Testis (tissue), 3 donors: ENCODE measurements around the gene NDUFB6. TPM values are rescaled to one million over a fixed set of nuclear protein-coding genes. Genes with fewer than 3 reads are reported as not detected.

Experiments
- DNase-seq: peaks from one replicate; pipeline ENCODE4 v3.0.0-alpha.2; 2019
- H3K27ac ChIP-seq, 2 donors: fragments of 200-600 bp; sonication (generic); one replicate each; pipeline ENCODE4 v1.5.1; 2019
- H3K27me3 ChIP-seq: fragments of 200-600 bp; sonication (generic); one replicate; pipeline ENCODE4 v1.5.1; 2019
- H3K36me3 ChIP-seq: fragments of 200-600 bp; sonication (generic); one replicate; pipeline ENCODE4 v1.5.1; 2017; ENCODE audit warnings: low read depth; ENCODE audit errors: missing control alignments
- H3K4me1 ChIP-seq: fragments of 200-600 bp; sonication (generic); one replicate; pipeline ENCODE4 v1.5.1; 2019
- H3K4me3 ChIP-seq, 2 donors: fragments of 200-600 bp; sonication (generic); one replicate each; pipeline ENCODE4 v1.5.1; 2017 to 2019
- H3K9me3 ChIP-seq: fragments of 200-600 bp; sonication (generic); one replicate; pipeline ENCODE4 v1.5.1; 2017
- POLR2A ChIP-seq: fragments of 450-650 bp; IDR thresholded peaks from one replicate; pipeline ENCODE4 v1.6.1; 2017; ENCODE audit warnings: antibody characterized with exemption, mild to moderate bottlenecking, moderate library complexity
- WGBS, 2 donors: methylation state at CpG; one replicate each; pipeline ENCODE4 v1.1.5; 2018; 5-methylcytosine and 5-hydroxymethylcytosine counted together
- intact Hi-C: fragments of 100-400 bp; cut with DNase I; formaldehyde crosslinking; loops from one replicate; pipeline ENCODE4 v1.15.1; 2023; ENCODE audit warnings: low total_unique reads
- polyA plus RNA-seq: library from polyadenylated mRNA; stranded (reverse); fragments of 350-450 nt; fragmentation: Illumina TruSeq; extraction: RNeasy Lipid Tissue Mini Kit (QIAGEN cat#74804); gene quantifications from one replicate; pipeline ENCODE4 v1.2.3, GENCODE V29; 2014; ENCODE audit warnings: low read depth, low replicate concordance; ENCODE audit not compliant: insufficient read depth
- total RNA-seq, 2 donors: library from RNA; depleted of rRNA; stranded (reverse); fragments of >200 nt; gene quantifications; one replicate each; pipeline ENCODE4 v1.2.3, GENCODE V29; 2016
- TF ChIP-seq, protein P1 (sequence below), 3 experiments: fragments of 450-650 bp in 2 of 3; fragments of 200-600 bp in 1 of 3; sonication (generic) in 1 of 3; IDR thresholded peaks; one replicate each; pipeline ENCODE4 v1.5.1; 2016 to 2019; ENCODE audit warnings: antibody characterized with exemption in 3 of 3, mild to moderate bottlenecking in 2 of 3, moderate library complexity in 1 of 3

The NDUFB6 gene
- total and polyA plus RNA-seq, 3 donors from 2014 or later, result 56.4 to 97.9 (median 61.8) TPM

DNA sequence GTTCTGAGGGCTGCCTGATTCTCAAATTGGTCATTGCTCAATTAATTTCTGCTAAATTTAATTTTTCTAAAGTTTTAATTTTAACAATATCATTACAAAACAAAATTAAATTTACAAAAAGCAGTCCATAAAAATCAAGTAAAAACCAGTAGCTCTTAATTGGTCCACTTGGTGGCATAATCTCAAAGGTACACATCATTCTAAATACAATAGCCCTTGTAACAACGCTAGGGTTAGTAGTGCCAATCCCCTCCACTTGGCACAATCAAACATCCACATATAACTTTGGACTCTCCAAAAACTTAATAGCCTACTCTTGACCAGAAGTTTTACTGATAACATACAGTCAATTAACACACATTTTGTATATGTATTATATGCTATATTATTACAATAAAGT, 1.9 kb upstream of the NDUFB6 start:
- 52 to 56% methylated on average over 1 of the region's 1 CpG for WGBS, 2 donors
- TF ChIP-seq POLR2A, result no peak
- TF ChIP-seq, protein P1, sequence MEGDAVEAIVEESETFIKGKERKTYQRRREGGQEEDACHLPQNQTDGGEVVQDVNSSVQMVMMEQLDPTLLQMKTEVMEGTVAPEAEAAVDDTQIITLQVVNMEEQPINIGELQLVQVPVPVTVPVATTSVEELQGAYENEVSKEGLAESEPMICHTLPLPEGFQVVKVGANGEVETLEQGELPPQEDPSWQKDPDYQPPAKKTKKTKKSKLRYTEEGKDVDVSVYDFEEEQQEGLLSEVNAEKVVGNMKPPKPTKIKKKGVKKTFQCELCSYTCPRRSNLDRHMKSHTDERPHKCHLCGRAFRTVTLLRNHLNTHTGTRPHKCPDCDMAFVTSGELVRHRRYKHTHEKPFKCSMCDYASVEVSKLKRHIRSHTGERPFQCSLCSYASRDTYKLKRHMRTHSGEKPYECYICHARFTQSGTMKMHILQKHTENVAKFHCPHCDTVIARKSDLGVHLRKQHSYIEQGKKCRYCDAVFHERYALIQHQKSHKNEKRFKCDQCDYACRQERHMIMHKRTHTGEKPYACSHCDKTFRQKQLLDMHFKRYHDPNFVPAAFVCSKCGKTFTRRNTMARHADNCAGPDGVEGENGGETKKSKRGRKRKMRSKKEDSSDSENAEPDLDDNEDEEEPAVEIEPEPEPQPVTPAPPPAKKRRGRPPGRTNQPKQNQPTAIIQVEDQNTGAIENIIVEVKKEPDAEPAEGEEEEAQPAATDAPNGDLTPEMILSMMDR (IDR thresholded peaks at IDR 0.05), result peak in 1 of 3 experiments; percentile 2
- H3K4me3 ChIP-seq, result no peak overlapping the region
- H3K27ac ChIP-seq, result no peak overlapping the region
- peaks cover 17% of the 10 kb centered on the region for H3K4me1 ChIP-seq
- intact Hi-C loops, result loop anchor here (5.0 kb wide), 1 partner anchor 193 kb away; the partner anchor contains the start of gene ACO1
- no peaks in the 10 kb centered on the region for H3K27me3 ChIP-seq
- no peaks in the 10 kb centered on the region for H3K36me3 ChIP-seq
- H3K9me3 ChIP-seq, result no peaks in the 10 kb centered on the region
- no peak for DNase-seq

- no peak for TF ChIP-seq POLR2A
- TF ChIP-seq, protein P1 (IDR thresholded peaks at IDR 0.05), result no peak
- peak overlapping the region; percentile 88 to 90 for H3K4me3 ChIP-seq
- peak overlapping the region; percentile 79 to 91 for H3K27ac ChIP-seq
- WGBS, 2 donors, result 57 to 67% methylated on average over 7 of the region's 7 CpGs
- DNase-seq, result no peak
- peaks cover 17% of the 10 kb centered on the region for H3K4me1 ChIP-seq
- no peaks in the 10 kb centered on the region for H3K27me3 ChIP-seq
- H3K36me3 ChIP-seq, result no peaks in the 10 kb centered on the region
- H3K9me3 ChIP-seq, result no peaks in the 10 kb centered on the region
- intact Hi-C loops, result no loop called here
Observed at GRCh38 chr9:32573821-32574220, 862 bp upstream of the NDUFB6 start.

- peak; percentile 85 for DNase-seq
- peak overlapping the region; percentile 79 to 91 for H3K27ac ChIP-seq
- peaks cover 17% of the 10 kb centered on the region for H3K4me1 ChIP-seq
- no peaks in the 10 kb centered on the region for H3K9me3 ChIP-seq
- WGBS, 2 donors, result 2% methylated on average over 16 to 17 of the region's 17 CpGs
- TF ChIP-seq, protein P1 (IDR thresholded peaks at IDR 0.05), result peak; percentile 26 to 75 (median 70)
- TF ChIP-seq POLR2A, result no peak
- H3K27me3 ChIP-seq, result no peaks in the 10 kb centered on the region
- intact Hi-C loops, result no loop called here
- peak overlapping the region; percentile 88 to 90 for H3K4me3 ChIP-seq
- no peaks in the 10 kb centered on the region for H3K36me3 ChIP-seq
Observed at GRCh38 chr9:32571969-32572899, 725 bp downstream of the NDUFB6 start.

- DNase-seq, result no peak
- intact Hi-C loops, result no loop called here
- H3K4me1 ChIP-seq, result peaks cover 17% of the 10 kb centered on the region
- H3K4me3 ChIP-seq, result no peak overlapping the region
- WGBS, 2 donors, result 85 to 87% methylated on average over 4 of the region's 4 CpGs
- TF ChIP-seq, protein P1 (IDR thresholded peaks at IDR 0.05), result no peak
- no peak for TF ChIP-seq POLR2A
- no peaks in the 10 kb centered on the region for H3K36me3 ChIP-seq
- H3K9me3 ChIP-seq, result no peaks in the 10 kb centered on the region
- H3K27ac ChIP-seq, result no peak overlapping the region
- H3K27me3 ChIP-seq, result no peaks in the 10 kb centered on the region
Observed at GRCh38 chr9:32570262-32570661, 2.7 kb downstream of the NDUFB6 start.
